ENCODE data around the gene GTF2IRD1.

GRCh38 chr7:74464931-74465886 lies 11.5 kb downstream of the GTF2IRD1 start:
- no peak for TF ChIP-seq POLR2A (IDR thresholded peaks at IDR 0.05; ENCODE audit: low read depth, low read length)
- TF ChIP-seq POLR2AphosphoS5 (IDR thresholded peaks at IDR 0.05; ENCODE audit: low read depth, low read length) = no peak
